Fibroblast of peridontal ligament (primary cell): ENCODE data around the gene FSTL5.

Experiments used
- DNase-seq: peaks from one replicate; pipeline ENCODE4 v3.0.0-alpha.2; 2010; ENCODE audit errors: extremely low read depth

Gene FSTL5

DNA sequence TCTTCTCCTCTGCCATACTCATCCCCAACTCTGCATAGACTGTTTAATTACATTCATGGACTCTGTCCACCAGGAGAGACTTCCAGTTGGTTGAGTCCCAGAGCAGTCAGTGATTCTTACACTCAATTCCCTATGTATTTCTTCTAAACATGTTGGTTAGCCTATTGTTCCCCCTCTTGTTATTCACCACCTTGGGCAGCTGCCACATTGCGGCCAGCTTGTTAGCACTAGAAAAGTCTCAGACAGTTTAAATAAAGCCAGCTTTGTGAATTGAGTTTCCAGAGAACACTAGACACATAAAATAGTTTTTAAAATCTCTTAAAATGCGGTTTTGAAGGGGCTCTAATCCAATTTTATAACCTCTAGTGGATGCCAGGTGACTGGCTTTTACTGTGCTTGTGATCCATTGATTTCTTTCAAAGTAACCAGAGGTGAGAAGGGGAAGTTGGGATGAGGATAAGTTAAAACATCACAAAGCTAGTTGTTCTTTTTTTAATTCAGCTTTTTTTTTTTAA lies 827.7 kb downstream of the FSTL5 start:
- no peak for DNase-seq
